ENCODE measurements around the gene ACP1.

- TF ChIP-seq CTCF (IDR thresholded peaks at IDR 0.05) (no peak), POLR2A (IDR thresholded peaks at IDR 0.05; ENCODE audit: low read depth) (no peak)
These were observed 8.7 kb upstream of the ACP1 start for GRCh38 chr2:256094-256493.

Data from esophagus muscularis mucosa (tissue), 3 donors.